ENCODE results near the gene MLPH. TPM values are rescaled to one million over a fixed set of nuclear protein-coding genes. Genes with fewer than 3 reads are reported as not detected.
A peak's percentile ranks its signal among the peaks of the same experiment; 100 is the strongest.

MLPH gene
- total RNA-seq, 4 donors from 2014 or later: 1.8 to 13.8 (median 10.8) TPM

DNA sequence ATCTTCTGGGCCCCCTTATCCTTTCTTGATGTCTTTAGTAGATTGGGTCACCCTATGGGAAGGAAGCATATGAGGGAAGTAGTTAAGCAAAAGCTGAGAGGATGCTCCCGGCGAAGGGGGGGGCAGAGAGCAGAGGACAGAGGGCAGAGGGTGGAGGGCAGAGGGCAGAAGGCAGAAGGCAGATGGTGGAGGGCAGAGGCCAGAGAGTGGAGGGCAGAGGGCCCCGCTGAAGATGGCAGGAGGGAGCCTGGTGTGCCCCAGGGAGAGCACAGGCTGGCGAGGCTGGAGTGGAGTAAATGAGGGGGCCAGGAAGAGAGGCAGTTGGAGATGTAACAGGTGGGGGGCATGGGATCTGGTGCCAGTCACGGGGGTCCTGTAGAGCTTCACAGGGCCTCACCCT lies 7.0 kb downstream of the MLPH start:
- ATAC-seq: no peak
- Histone ChIP-seq H3K27ac (no peak overlapping the region), H3K4me1 (no peaks in the 10 kb centered on the region), H3K4me3 (no peak overlapping the region), H3K36me3 (no peaks in the 10 kb centered on the region), H3K27me3 (peaks cover 14% of the 10 kb centered on the region), H3K9me3 (peaks cover 0 to 28% (median 2%) of the 10 kb centered on the region in 3 donors)
- TF ChIP-seq, protein P1, sequence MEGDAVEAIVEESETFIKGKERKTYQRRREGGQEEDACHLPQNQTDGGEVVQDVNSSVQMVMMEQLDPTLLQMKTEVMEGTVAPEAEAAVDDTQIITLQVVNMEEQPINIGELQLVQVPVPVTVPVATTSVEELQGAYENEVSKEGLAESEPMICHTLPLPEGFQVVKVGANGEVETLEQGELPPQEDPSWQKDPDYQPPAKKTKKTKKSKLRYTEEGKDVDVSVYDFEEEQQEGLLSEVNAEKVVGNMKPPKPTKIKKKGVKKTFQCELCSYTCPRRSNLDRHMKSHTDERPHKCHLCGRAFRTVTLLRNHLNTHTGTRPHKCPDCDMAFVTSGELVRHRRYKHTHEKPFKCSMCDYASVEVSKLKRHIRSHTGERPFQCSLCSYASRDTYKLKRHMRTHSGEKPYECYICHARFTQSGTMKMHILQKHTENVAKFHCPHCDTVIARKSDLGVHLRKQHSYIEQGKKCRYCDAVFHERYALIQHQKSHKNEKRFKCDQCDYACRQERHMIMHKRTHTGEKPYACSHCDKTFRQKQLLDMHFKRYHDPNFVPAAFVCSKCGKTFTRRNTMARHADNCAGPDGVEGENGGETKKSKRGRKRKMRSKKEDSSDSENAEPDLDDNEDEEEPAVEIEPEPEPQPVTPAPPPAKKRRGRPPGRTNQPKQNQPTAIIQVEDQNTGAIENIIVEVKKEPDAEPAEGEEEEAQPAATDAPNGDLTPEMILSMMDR (IDR thresholded peaks at IDR 0.05): no peak
- no peak for TF ChIP-seq POLR2AphosphoS5 (IDR thresholded peaks at IDR 0.05)
- no peak for TF ChIP-seq EP300 (IDR thresholded peaks at IDR 0.05)
- no peak for TF ChIP-seq POLR2A (IDR thresholded peaks at IDR 0.05)
- 86 to 87% methylated on average over 2 to 3 of the region's 5 CpGs for WGBS, 2 donors (ENCODE audit: low coverage in 1 of 2)

DNA sequence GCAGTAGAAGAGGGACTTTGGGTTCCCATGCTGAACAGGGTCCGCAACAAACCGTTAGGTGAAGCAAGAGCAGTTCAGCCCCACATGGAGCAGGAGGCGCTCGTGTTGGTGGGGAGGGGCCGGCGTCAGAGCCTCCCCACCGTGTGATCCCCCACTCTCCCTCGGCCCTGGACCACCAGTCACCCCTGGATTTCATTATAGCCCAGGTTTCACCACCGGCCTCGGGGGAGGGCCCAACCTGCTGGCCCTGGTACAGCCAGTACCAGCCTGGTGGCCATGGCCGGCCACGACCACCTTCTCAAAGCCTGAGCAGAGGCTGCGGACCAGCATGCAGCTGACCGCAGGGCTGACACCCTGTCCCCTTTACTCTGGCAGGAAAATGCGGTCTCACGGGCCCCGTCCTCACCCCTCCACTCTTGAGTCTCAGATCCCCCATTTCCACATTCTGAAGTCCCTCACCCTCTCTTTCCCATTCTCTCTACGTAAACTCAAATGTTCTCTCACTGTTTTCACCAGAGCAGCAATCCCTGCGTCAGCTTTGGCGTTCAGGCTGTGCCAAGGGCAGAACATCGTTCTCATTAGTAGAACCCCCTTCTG lies 8.6 kb downstream of the MLPH start:
- Histone ChIP-seq H3K27ac (no peak overlapping the region), H3K4me3 (no peak overlapping the region), H3K27me3 (peaks cover 11% of the 10 kb centered on the region), H3K9me3 (peaks cover 0 to 25% (median 2%) of the 10 kb centered on the region in 3 donors), H3K4me1 (no peaks in the 10 kb centered on the region), H3K36me3 (no peaks in the 10 kb centered on the region)
- WGBS, 2 donors (ENCODE audit: low coverage in 1 of 2): 82 to 88% methylated on average over 3 to 19 of the region's 21 CpGs
- TF ChIP-seq EP300 (IDR thresholded peaks at IDR 0.05): no peak
- TF ChIP-seq POLR2A (IDR thresholded peaks at IDR 0.05): no peak
- TF ChIP-seq, protein P1 (IDR thresholded peaks at IDR 0.05): no peak
- no peak for TF ChIP-seq POLR2AphosphoS5 (IDR thresholded peaks at IDR 0.05)
- ATAC-seq: no peak

DNA sequence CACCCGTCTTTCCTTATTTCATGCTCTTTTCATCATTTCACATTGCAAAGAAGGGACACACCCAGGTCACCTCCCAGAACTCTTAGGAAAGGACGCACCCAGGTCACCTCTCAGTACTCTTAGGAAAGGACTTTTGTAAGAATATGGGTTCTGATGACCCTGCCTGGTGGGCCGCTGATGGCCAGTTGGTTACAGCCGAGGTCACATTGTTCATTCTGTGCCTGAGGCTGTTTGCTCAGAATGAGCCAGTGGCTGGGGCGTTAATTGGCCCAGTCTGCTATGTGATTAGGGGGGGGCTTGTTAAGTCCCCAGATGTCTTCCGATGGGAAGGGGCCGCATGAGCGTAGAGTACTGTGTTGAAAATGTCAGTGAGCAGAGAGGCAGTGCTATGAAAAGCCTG lies 9.4 kb downstream of the MLPH start:
- peaks cover 11% of the 10 kb centered on the region for H3K27me3 ChIP-seq
- no peak overlapping the region for H3K27ac ChIP-seq
- peaks cover 0 to 17% (median 0%) of the 10 kb centered on the region in 3 donors for H3K9me3 ChIP-seq
- H3K4me1 ChIP-seq: no peaks in the 10 kb centered on the region
- TF ChIP-seq POLR2A (IDR thresholded peaks at IDR 0.05) (no peak), EP300 (IDR thresholded peaks at IDR 0.05) (no peak), POLR2AphosphoS5 (IDR thresholded peaks at IDR 0.05) (no peak)
- TF ChIP-seq, protein P1 (IDR thresholded peaks at IDR 0.05): no peak
- ATAC-seq: no peak
- H3K4me3 ChIP-seq: no peak overlapping the region
- no peaks in the 10 kb centered on the region for H3K36me3 ChIP-seq
- WGBS, 2 donors (ENCODE audit: low coverage in 1 of 2): 83% methylated on average over 1 of the region's 8 CpGs; no CpG with 5 or more reads in 1 of the 2 donors

DNA sequence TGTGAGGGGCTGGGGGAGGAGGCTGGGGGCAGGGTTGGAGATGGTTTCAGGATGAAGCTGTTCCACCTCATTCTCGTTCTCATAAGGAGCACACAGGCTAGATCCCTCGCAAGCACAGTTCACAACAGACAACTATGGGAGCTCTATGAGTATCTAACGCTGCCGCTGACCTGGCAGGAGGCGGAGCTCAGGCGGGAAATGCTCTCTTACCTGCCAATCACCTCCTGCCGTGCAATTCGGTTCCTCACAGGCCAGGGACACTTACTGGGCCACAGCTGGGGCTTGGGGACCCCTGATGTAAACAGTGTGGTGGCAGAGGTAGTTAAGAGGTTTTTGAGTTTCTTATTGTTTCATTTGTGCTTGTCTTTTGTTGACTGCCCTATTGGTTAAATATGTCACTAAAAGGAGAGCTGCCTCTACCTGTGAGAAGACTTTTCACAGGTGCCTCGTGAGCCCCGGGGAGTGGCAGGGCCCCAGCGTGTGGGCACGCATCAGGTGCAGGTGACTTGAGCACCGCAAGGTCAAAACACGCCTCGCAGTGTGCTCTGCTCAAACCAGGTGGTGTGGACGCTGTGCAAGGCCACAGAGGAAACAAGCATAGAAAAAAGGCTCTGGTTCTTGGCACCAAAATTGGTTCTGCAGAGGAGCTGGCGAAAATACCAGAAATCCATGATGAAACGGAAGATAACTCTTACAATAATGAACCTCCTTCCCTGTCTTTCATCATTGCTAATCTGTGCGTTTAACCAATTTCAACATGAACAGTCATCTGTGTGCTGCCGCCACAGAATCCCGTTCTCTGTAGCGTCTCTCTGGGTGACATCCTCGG lies 10.2 kb downstream of the MLPH start:
- TF ChIP-seq EP300 (IDR thresholded peaks at IDR 0.05) (no peak), POLR2AphosphoS5 (IDR thresholded peaks at IDR 0.05) (no peak), POLR2A (IDR thresholded peaks at IDR 0.05) (no peak)
- TF ChIP-seq, protein P1 (IDR thresholded peaks at IDR 0.05): no peak
- Histone ChIP-seq H3K27ac (no peak overlapping the region), H3K27me3 (peaks cover 11% of the 10 kb centered on the region), H3K4me3 (no peak overlapping the region), H3K9me3 (peaks cover 0 to 9% (median 0%) of the 10 kb centered on the region in 3 donors), H3K36me3 (no peaks in the 10 kb centered on the region), H3K4me1 (no peaks in the 10 kb centered on the region)
- ATAC-seq: peak; percentile 8
- 83 to 92% methylated on average over 7 to 8 of the region's 23 CpGs for WGBS, 2 donors (ENCODE audit: low coverage in 1 of 2)
